T-helper 2 cell treated with Interferon-gamma antibody and Interleukin-4, amounts not matched to agents 100 ng/mL and 5 ng/mL, for 36 hours (primary cell): ENCODE measurements around the gene ZBTB16. TPM values are rescaled to one million over a fixed set of nuclear protein-coding genes. Genes with fewer than 3 reads are reported as not detected.
"Not testable (repeated sequence)": the region's sequence is repeated elsewhere in the genome, so short reads cannot be mapped to it uniquely, and the experiment has no call there.

Experiments used
- intact Hi-C: fragments of 100-400 bp; cut with micrococcal nuclease; formaldehyde crosslinking; loops from one replicate; pipeline ENCODE4 v1.15.1; 2023
- total RNA-seq: library from RNA; stranded (reverse); gene quantifications from 2 replicates; pipeline ENCODE4 v1.2.3, GENCODE V29; 2022

ZBTB16 gene
- total RNA-seq, 1 donor from 2014 or later: 13.7 TPM

GRCh38 chr11:114040706-114041211 is 18.8 kb upstream of the ZBTB16 start:
- intact Hi-C loops: no loop called here

GRCh38 chr11:114042234-114042633 is 17.3 kb upstream of the ZBTB16 start:
- intact Hi-C loops: no loop called here

GRCh38 chr11:114044042-114044871 is 15.3 kb upstream of the ZBTB16 start:
- intact Hi-C loops: no loop called here

GRCh38 chr11:114047327-114047726 is 12.2 kb upstream of the ZBTB16 start:
- intact Hi-C loops: no loop called here

- intact Hi-C loops: no loop called here
Measured at GRCh38 chr11:114049050-114049449, 10.5 kb upstream of the ZBTB16 start.

GRCh38 chr11:114049766-114050165 is 9.7 kb upstream of the ZBTB16 start:
- intact Hi-C loops: not testable (repeated sequence)

DNA sequence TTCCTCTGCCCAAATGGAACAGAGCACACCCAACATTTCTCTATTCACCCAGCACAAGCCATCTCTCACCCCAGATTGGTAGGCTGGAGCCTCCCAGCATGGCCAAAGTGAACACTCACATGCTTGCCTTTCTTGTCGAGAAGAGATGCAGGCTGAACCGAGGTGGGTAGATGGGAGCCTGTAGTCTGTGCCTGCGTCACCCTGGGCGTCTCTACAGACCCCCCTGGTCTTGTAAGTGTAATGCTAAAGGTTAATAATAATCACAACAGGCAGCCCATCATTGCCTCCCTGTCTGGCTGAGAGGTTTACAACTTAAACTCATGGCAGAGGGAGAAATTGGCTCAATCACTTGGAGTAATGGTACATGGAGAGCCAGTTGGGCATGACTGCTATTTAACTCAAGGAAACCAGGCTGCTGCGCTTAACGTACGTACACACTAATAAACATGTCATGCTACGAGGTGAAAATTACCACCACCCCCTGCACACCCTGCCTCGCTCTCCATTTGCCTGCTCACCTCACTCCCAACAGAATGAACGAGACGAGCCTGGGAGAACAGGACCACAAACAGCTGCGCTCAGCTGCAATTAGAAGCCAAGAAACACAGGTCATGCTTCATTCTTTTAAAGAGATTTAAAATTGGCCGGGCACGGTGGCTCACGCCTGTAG is 9.1 kb upstream of the ZBTB16 start:
- intact Hi-C loops: no loop called here

DNA sequence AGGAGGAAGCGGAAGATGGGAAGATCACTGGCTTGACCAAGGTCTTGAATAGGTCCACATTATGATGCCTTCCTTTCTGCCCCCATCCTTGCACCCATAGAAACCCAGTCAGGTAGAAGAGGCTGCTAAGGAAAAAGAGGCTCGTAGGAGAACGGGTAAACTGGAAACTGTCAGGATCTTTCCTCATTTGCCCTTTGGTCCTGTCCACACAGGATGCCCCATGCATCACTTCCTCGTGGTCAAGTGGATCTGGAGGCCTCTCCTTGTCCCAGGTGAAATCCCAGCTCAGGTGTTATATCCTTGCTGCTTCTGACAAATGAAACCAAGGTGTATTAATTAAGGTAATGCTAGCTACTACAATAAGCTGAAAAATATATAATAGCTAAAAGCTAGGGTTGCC is 8.0 kb upstream of the ZBTB16 start:
- intact Hi-C loops: no loop called here

GRCh38 chr11:114052160-114052559 is 7.4 kb upstream of the ZBTB16 start:
- intact Hi-C loops: no loop called here

DNA sequence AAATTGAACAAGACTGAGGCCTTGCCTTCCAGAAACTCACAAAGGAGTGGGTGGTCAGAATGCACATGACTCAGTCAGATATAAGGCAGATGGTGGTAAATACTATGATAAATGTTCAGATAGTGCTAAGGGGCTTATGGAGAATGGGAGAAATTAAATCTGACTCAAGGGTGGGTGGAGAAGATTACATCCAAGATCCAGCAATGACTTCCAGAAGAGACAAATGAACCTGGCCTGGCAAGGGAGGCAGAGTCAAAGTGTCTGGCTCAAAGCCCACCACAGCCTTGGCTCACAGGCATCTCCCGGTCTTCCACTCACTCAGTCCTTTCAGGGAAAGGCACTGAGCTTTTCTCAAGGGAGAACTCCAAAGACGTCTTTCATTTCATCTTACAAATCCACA is 6.1 kb upstream of the ZBTB16 start:
- intact Hi-C loops: no loop called here

DNA sequence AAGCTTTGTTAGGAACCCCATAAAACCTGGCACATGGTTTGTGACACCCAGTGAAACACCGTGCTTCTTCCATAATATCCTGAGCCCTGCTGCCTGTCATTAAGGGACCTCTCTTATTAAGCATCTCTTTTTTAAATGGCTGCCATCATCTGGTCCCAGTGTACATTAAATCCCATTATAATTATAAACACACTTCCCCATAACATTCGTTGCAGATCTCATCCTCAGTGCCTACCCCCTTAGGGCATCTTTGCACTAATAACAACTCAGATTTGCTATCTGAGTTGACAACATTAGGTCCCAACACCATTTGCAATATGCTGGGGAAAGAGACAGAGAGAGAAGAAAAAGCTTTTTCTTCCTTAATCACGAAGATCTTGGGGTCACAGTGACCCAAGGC is 4.7 kb upstream of the ZBTB16 start:
- intact Hi-C loops: loop anchor here (5.0 kb wide), 1 partner anchor 142 kb away; no protein-coding TSS in a partner anchor

- intact Hi-C loops: loop anchor here (5.0 kb wide), 1 partner anchor 141 kb away; no protein-coding TSS in a partner anchor
Measured at GRCh38 chr11:114056409-114056808, 3.1 kb upstream of the ZBTB16 start.

- intact Hi-C loops: loop anchor here (5.0 kb wide), 1 partner anchor 140 kb away; no protein-coding TSS in a partner anchor
Measured at GRCh38 chr11:114057147-114057546, 2.4 kb upstream of the ZBTB16 start.

DNA sequence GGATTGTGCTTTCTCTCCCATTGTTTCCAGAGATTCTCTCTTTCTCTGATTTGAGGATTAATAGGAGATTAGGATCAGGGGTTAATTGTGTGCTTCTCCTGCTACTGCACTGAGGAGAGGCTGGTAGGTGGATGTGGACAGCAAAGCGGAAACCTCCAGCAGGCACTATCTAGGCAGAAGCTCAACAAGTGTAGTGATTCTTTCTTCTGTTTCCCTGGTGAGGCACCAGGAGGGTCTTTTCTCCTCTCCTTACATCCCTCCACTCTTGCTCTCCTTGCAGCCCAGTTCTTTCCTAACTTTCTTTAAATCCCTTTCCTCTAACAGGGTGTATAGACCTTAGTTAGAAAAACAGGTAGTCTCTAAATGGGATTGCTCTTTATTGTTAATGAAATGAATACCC is 1.9 kb upstream of the ZBTB16 start:
- intact Hi-C loops: loop anchor here (5.0 kb wide), 1 partner anchor 140 kb away; no protein-coding TSS in a partner anchor

- intact Hi-C loops: loop anchor here (5.0 kb wide), 1 partner anchor 139 kb away; no protein-coding TSS in a partner anchor
Measured at GRCh38 chr11:114058026-114058706, 1.3 kb upstream of the ZBTB16 start.

DNA sequence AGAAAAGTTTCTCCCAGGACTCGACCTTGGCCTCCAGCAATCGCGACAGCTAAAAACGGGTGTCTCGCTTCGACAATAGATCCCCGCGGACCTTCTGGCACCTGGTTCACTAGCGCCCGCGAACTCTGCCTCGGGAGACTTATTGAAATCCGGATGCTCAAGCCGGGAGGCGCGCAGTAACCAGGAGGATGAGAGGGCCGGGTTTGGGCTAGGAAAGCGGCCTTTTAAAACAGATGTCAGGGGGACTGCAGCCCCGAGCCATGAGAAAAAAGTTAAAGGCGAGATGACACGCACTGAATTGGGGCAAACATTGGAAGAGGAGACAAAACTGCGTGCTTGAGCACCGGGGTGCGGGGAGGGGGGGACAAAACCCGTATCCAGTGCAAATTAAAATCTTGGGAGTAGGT is 637 bp upstream of the ZBTB16 start:
- intact Hi-C loops: loop anchor here (1.0 to 5.0 kb wide), 3 partner anchors 138 to 380 kb away; partner anchors contain the start of gene REXO2

DNA sequence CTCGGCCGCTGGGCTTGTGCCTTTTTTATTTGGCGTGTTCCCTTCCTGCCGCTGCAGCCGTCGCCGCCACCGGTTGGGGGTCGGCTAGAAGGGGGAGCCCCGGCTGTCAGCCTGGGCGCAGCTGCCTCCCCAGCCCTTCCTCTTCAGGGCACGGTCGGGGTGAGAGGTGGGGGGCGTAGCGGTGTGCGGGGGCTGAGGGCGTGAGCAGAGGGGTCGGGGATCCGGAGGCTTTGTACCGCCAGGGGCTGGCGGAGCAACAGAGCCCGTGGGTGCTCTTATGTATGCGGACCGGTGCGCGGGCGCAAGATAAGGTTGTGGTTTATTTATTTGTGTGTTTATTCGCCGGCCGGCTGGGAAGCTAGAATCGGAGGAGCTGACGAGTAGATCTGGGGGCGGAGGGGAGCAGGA is 477 bp downstream of the ZBTB16 start:
- intact Hi-C loops: loop anchor here (1.0 to 5.0 kb wide), 7 partner anchors 17 to 379 kb away; partner anchors contain the start of gene REXO2

- intact Hi-C loops: loop anchor here (1.0 to 5.0 kb wide), 4 partner anchors 16 to 122 kb away; no protein-coding TSS in a partner anchor
Measured at GRCh38 chr11:114060392-114061047, 1.0 kb downstream of the ZBTB16 start.

DNA sequence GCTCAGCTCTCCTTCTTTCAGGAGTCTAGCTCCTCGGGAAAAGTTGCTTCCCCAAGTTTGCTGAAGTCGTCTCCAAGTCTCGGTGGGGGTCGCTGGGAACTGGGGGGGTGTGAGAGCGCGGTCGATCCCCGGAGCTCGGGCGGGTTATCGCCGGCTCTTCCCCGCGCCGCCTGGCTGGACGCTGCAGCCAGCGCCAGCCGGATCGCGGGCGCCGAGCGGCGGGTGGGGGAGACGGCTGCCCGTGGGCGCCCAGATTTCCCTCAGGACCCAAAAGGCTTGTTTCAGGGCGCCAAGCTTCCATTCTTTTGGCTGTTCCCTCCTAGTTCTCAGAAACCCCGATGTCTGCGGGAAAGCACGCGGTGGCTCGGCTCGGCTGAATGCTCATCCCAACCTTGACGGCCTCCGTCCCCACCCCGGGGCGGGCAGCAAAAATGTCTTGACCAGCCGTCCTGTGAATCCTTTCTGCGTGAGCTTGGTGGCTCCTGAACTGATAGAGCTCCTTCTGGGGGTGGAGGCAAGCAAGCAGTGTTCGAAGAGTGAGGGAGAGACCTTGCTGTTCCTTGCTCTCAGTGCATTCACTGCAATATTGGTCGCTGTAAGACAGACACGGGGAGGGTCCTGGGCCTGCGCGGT is 1.7 kb downstream of the ZBTB16 start:
- intact Hi-C loops: loop anchor here (2.0 to 5.0 kb wide), 3 partner anchors 16 to 122 kb away; no protein-coding TSS in a partner anchor

DNA sequence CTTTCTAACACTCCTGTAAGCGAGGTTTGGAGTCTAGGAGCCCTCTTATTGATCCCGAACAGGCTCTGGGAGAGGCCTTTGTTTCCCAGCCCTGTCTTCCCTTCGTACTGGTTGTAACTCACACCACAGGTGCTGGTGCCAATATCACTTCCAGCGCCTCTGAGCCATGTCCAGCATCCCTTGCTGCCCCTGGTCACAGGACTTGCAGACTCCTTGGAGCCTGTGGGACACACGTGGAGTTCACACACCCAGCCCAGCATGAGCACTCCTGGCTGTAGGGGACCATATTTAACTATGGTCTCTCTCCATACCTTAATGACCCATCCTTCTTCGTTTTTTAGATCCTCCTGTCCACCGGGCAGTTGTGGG is 2.2 kb downstream of the ZBTB16 start:
- intact Hi-C loops: loop anchor here (2.0 to 5.0 kb wide), 3 partner anchors 15 to 121 kb away; no protein-coding TSS in a partner anchor
